ENCODE data around the gene TRMT6.

TRMT6 gene

DNA sequence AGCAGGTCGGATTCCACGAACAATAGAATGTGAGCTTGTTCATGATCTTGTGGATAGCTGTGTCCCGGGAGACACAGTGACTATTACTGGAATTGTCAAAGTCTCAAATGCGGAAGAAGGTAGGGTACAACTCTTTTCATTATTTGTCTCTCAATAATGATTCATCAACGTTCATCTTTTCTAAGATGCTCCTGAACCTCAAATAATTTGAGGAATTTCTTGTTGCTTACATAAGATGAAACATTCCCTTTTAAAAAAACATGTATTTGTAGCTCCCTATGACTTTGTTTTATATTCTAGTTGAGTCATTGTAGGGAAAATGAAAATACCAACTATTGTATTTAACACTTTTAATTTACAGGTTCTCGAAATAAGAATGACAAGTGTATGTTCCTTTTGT, 17.1 kb upstream of the TRMT6 start:
- H3K27ac ChIP-seq = no peak overlapping the region
- TF ChIP-seq, protein P1, sequence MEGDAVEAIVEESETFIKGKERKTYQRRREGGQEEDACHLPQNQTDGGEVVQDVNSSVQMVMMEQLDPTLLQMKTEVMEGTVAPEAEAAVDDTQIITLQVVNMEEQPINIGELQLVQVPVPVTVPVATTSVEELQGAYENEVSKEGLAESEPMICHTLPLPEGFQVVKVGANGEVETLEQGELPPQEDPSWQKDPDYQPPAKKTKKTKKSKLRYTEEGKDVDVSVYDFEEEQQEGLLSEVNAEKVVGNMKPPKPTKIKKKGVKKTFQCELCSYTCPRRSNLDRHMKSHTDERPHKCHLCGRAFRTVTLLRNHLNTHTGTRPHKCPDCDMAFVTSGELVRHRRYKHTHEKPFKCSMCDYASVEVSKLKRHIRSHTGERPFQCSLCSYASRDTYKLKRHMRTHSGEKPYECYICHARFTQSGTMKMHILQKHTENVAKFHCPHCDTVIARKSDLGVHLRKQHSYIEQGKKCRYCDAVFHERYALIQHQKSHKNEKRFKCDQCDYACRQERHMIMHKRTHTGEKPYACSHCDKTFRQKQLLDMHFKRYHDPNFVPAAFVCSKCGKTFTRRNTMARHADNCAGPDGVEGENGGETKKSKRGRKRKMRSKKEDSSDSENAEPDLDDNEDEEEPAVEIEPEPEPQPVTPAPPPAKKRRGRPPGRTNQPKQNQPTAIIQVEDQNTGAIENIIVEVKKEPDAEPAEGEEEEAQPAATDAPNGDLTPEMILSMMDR (conservative IDR thresholded peaks at IDR 0.05) = no peak
- no peak for TF ChIP-seq ZFX (IDR thresholded peaks at IDR 0.05)

DNA sequence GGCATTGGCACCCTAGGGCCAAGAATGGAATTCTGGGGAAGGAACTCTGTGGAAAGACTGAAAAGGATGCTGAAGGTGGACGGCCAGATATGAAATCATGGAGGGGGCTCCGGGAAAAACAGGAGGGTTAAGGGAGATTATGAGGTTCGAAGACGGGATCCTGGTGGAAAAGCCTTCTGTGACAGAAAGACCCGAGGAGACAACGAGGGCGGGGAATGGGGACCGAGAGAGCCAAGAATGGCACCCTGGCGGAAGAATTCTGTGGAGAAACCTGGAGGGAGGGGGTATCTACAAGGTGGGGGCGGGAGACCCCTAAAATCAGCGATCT, 426 bp downstream of the TRMT6 start:
- TF ChIP-seq ZFX (IDR thresholded peaks at IDR 0.05) = no peak
- TF ChIP-seq, protein P1 (conservative IDR thresholded peaks at IDR 0.05) = no peak
- H3K27ac ChIP-seq = peak overlapping the region; percentile 88

DNA sequence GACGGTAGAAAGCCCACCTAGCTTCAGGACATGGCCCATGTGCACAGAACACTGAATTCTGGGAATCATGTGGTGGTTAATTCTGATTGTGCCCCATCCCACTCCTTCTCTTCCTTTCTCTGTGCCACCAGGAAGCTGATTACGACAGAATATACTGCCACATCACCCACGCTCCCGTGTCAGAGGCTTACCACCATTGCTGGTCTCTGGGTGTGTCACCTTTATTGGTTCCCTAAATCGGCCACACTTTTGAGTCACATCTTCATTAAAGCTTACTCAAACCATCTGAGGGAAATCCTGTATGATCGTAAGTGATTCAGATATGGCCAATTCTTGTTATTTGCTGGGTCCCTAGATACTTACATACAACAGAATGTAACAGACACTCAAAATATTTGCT, 3.1 kb downstream of the TRMT6 start:
- no peak for TF ChIP-seq ZFX (IDR thresholded peaks at IDR 0.05)
- TF ChIP-seq, protein P1 (conservative IDR thresholded peaks at IDR 0.05) = no peak

DNA sequence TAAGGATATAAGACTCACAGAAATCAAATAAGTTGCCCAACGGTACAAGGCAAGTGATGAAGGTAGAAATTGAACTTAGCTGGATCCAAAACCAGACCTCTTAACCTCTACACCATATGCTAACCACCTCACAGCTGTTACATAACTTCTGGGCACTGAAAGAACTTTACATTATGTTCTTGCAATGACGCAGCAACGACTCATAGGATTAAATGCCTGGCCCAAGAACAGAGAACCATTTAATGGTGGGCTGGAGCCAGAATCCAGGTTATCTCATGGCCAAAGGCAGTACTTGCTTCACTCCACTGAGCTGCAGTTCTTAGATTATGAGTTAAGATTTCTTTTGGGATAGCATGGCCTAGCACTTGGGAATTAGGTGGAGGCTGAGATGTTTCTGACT, 4.4 kb downstream of the TRMT6 start:
- no peak for TF ChIP-seq ZFX (IDR thresholded peaks at IDR 0.05)
- TF ChIP-seq, protein P1 (conservative IDR thresholded peaks at IDR 0.05) = no peak
- H3K27ac ChIP-seq = no peak overlapping the region

More for the DNA sequence above, 3.1 kb downstream of the TRMT6 start:
- H3K27ac ChIP-seq = no peak overlapping the region

DNA sequence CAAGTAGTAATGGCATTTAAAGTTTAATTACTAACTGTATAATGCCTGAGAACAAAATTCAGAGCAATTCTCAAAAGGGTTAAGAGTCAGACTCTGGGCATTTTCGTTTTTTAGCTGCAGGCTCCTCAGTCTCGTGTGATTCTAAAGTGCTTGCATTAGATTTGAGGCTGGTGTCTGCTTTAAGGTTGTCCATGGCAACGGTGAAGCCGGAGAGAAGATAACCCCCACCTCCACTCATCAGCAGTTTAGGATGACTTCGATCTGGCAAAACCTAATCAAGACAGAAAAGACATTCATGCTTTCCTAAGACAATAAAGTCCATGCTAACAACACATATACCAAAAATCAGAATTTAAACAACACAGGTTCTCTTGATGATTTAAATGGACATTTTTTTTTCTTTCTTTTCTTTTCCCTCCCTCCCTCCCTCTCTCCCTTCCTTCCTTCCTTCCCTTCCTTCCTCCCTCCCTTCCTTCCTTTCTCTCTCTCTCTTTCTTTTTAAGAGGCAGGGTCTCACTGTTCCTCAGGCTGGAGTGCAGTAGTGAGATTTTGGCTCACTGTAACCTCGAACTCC, 11.8 kb downstream of the TRMT6 start:
- no peak overlapping the region for H3K27ac ChIP-seq
- TF ChIP-seq, protein P1 (conservative IDR thresholded peaks at IDR 0.05) = no peak
- no peak for TF ChIP-seq ZFX (IDR thresholded peaks at IDR 0.05)

DNA sequence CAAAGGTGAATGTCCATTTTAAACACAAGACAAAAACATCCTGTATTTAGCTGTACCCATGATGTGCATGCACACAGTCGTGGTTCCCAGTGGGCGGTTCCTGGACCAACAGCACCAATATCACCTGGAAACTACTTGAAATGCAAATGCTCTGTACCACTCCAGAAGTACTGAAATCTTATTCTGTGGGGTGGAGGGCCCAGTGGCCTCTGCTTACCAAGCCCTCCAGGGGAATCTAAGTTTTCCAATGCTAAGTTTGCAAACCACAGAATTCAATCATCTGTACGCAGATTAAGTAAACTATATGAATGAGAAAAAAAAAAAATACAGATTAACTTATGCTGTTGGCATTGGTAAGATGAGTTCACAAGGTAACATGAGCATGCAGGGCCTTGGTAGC, 14.1 kb downstream of the TRMT6 start:
- TF ChIP-seq ZFX (IDR thresholded peaks at IDR 0.05) = no peak
- TF ChIP-seq, protein P1 (conservative IDR thresholded peaks at IDR 0.05) = no peak
- no peak overlapping the region for H3K27ac ChIP-seq

DNA sequence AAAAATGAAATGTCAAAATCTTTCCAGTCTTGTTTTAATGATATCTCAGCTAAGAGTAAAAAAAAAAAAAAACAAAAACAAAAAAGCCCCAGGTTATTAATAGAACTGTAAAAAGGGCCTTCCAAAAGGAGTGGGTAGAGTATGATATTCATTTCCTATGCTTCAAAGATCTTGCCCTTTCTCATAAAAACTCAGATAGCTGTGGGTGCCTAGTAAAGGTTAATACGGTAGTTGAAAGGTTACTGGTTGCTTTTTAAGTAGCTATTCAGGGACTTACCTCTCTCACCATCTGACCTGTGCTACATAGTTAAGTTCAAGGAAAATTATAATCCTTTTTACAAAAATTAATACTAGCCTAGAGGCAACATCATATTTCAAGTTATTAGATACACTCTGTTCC, 14.9 kb downstream of the TRMT6 start:
- H3K27ac ChIP-seq = no peak overlapping the region
- TF ChIP-seq ZFX (IDR thresholded peaks at IDR 0.05) = no peak
- TF ChIP-seq, protein P1 (conservative IDR thresholded peaks at IDR 0.05) = no peak

Data from C4-2B (cell line).